GM18508 (cell line): Measurements from ENCODE around the gene CACNA2D4.

ENCODE experiments used
- ATAC-seq: cut with Tn5 transposase; IDR thresholded peaks from one replicate; pipeline ENCODE4 v1.9.1; 2021; ENCODE audit warnings: moderate number of reproducible peaks; ENCODE audit not compliant: insufficient read depth, unreplicated experiment

CACNA2D4 gene

DNA sequence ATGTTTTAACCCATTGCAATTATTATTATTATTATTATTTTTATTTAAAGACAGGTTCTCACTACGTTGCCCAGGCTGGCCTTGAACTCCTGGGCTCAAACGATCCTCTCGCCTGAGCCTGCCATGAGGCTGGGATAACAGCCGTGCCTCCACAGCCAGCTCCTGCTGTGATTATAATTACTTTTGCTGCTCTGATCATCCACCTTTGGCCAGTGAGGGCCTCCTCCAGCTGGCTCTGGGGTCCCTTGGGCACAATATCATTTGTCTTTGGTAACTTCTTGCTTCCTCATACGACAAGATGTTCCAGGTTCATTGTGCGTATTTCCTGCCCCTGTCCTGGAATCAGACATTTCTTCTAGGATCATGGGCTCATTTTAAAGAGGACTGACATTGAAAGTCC is 69.7 kb downstream of the CACNA2D4 start:
- no peak for ATAC-seq

- ATAC-seq: no peak
Measured at GRCh38 chr12:1848146-1848545, 70.3 kb downstream of the CACNA2D4 start.

DNA sequence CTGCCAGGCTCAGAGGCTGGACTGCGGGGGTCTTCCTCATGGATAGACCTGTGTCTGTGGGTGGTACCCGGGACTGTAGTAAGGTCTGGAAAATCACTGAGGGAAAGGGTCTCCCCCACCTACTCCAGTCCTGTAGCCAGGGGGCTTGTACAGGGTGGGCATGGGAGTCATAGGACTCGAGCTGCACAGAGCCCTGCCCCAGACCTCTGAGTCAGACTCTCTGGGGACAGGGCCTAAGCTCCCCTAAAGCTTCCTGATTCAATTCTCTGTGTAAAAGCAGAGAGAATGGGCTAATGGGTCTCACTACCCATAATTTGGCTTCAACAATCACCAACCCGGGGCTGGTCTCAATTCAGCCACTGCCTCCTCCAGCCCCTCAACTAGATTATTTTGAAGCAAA is 71.0 kb downstream of the CACNA2D4 start:
- ATAC-seq: no peak

DNA sequence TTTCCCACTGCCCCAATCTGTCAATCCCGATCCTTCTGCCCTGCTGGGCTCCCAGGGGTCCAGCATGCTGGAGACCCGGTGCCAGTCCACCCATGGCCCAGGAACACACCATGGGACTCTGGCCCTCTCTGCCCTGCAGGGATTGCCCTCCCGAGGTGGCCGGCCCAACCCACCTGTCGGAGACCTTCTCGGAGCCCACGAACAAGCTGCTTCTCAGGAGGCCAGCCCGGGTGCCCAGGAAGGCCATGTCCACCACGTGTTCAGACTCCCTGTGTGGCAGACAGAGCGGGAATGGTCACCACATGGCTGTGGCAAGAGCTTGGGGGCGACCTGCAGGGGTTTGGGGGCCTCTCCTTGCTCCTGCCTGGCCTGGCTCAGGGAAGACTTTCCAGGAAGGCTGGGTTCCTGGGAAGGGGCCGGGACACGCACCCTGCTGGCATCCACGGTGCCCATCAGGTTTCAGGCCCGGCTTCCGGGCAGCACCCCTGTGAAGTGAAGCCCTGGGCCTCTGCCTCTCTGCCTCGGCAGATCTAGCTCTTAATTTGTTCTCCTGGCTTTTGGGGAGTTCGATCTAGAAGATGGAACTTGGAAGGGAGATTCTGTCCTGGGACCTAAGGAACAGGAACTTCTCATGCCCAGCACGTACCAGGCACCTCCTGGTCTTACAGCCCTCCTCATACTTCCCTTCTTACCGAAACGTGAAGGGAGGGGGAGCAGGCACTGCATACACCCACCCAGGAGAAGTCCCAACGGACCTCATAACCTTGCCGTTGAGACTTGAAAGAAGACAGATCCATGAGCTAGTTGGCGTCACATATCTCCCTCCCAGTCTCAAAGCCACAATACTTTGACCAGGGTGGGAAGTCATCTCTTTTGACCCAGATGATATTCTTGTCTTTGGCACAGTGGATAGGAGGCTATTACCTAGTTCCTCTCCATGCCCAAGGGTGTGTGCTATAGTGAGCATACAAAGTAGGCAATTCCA is 71.7 kb downstream of the CACNA2D4 start:
- ATAC-seq: no peak

GRCh38 chr12:1845886-1846285 is 72.6 kb downstream of the CACNA2D4 start:
- ATAC-seq: no peak

- ATAC-seq: no peak
Measured at GRCh38 chr12:1845427-1845826, 73.0 kb downstream of the CACNA2D4 start.

DNA sequence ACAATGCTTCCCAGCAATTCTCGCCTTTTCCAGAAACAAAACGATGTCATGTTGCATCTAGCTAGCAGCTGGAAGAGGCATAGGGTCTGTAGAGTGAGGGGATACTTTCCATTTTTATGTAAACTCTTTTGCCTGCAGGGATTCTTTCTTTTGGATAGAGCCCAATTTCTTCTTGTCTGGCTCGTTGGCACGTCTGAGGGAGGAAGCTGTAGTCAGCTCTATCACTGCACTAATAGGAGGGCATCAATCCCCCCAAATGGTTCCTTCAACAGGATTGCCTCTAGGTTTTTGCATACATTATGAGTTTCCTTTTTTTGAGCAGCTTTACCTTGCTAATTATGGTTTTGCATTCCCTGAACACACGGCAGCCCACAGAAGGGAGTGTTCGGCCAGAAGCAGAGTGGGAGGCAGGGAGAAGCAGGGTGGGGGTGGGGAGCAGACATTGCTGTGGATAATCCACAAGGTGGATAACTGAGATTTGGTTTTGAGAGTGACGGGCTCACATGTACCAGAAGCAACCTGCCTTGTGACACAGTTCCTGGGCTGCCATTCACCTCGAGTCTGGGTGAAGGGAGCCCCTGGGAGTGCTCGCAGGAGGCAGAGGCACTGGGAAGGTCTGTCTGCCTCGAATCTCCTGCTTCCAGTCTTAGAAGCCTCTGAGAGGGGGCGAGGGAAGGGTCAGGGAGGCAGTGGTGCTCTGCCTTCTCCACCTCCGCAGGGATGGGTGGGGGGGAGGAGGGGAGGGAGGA is 73.6 kb downstream of the CACNA2D4 start:
- no peak for ATAC-seq

DNA sequence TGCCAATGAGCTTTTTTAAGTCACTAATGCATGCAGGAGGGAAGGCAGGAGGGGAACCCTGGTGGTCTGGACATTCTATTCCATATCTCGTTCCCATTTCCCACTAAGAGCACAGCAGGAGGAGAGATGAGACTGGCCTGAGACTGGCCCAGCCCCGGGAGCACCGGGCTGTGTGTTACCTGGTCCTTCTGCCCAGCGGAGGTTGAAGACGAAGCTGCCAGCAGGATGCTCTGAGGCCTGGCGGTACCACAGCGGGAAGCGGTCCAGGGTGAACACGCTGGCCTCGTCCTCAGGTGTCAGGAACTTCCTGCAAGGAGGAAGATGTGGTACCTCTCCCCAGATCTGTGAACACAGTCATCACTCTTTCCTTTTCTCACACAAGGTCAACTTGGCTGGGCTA is 74.2 kb downstream of the CACNA2D4 start:
- no peak for ATAC-seq

DNA sequence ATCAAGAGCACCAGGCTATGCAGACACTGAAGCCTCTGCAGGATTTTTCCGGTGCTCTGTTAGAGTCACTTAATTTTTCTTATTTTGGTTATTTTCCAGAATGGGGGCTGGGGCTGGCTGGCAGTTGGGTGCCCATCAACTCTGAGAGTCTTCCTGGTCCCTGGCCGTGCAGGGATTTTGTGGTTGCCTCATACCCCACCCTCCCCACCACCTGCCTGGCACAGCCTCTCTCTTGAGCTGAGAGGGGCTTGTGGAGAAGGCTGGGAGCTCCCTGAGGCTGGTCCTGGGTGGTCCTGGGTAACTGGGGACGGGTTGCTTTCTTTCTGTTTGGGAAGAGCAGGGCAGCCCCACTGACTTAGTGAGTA is 74.8 kb downstream of the CACNA2D4 start:
- ATAC-seq: no peak

DNA sequence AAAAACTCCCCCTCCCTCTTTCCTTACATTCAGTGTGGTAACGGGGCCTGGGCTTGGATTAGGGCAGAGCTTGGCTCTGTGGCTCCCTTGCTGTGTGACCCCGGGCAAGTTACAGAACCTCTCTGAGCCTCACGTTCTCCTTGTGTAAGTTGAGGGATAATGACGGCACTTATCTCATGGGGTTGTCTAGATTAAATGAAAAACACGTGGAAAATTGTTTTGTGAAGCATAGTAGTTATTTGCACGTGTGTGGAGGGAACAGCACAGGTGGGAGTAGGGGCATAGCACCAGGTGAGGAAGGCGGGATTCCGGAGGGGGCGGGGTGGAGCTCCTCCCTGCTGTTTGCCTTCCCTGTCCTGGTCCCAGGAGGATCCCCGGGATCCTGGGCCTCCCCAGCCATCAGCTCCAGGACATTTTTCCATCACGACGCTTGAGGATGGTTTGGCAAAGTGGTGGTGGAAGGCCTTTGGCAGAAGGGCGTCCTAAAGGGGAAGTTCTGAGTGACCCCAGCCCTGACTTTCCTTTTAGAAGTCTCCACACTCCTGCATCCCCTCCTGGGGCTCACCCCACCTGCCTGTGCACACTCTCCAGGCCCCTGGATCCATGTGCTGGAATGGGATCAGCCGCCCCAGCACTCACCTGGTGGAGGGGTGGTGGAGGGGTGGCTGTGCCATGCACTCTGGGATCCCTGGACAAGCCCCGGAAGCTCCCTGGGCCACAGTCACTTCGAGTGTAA is 75.4 kb downstream of the CACNA2D4 start:
- ATAC-seq: no peak

GRCh38 chr12:1842183-1842904 is 76.1 kb downstream of the CACNA2D4 start:
- no peak for ATAC-seq

GRCh38 chr12:1841586-1842182 is 76.8 kb downstream of the CACNA2D4 start:
- no peak for ATAC-seq

DNA sequence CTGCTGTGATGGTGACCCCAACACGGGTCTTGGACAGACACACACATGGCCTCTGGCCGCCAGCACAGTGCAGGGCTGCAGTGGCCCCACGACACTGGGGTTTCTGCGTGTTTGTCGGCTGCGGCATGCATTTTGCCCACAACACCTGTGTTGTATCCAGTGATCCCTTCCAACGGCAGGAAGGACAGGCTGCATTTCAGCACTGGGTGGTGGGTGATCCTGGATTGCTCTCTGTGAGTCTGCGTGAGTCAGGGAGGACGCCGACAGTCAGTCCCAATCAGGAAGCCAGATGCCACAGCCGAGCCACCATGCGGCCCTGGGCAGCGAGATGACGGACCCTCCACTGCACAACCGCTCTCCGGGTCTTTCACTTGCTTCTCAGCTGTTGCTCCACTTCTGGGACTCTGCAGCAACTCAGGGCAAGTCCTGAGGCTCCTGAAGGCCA is 77.4 kb downstream of the CACNA2D4 start:
- no peak for ATAC-seq

GRCh38 chr12:1839956-1840951 is 78.2 kb downstream of the CACNA2D4 start:
- ATAC-seq: no peak

GRCh38 chr12:1839464-1839863 is 79.0 kb downstream of the CACNA2D4 start:
- ATAC-seq: no peak

GRCh38 chr12:1838994-1839365 is 79.5 kb downstream of the CACNA2D4 start:
- ATAC-seq: no peak

- ATAC-seq: no peak
Measured at GRCh38 chr12:1838205-1838993, 80.1 kb downstream of the CACNA2D4 start.
